Measurements from ENCODE around the gene NFKBIE. TPM values are rescaled to one million over a fixed set of nuclear protein-coding genes. Genes with fewer than 3 reads are reported as not detected.

Gene NFKBIE
- total and polyA plus RNA-seq, 12 donors, result 1.5 to 8.7 (median 3.6) TPM

DNA sequence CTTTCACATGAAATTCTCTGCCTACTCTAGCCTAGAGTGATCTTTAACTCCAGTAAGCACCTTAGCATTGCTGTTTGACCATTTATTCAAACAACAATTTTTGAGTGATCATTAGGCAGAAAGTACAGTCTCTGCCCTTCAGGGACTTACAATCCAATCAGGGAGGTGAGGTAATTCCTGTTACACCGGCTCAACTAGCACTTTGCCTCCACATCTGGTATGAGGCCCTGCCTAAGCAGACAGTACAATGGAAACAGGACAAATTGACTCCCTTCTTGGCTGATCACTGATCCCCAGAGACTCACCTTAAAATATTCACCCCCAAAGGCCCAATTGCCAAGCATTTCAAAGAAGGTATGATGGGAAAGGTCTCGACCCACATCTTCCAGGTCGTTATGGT lies 46.4 kb upstream of the NFKBIE start:
- no peak overlapping the region for H3K27ac ChIP-seq

GRCh38 chr6:44311304-44311703 lies 46.0 kb upstream of the NFKBIE start:
- DNase-seq (no peak), ATAC-seq (no peak)
- H3K4me1 ChIP-seq, result peaks cover 0 to 30% (median 13%) of the 10 kb centered on the region in 9 donors
- TF ChIP-seq, protein P1, sequence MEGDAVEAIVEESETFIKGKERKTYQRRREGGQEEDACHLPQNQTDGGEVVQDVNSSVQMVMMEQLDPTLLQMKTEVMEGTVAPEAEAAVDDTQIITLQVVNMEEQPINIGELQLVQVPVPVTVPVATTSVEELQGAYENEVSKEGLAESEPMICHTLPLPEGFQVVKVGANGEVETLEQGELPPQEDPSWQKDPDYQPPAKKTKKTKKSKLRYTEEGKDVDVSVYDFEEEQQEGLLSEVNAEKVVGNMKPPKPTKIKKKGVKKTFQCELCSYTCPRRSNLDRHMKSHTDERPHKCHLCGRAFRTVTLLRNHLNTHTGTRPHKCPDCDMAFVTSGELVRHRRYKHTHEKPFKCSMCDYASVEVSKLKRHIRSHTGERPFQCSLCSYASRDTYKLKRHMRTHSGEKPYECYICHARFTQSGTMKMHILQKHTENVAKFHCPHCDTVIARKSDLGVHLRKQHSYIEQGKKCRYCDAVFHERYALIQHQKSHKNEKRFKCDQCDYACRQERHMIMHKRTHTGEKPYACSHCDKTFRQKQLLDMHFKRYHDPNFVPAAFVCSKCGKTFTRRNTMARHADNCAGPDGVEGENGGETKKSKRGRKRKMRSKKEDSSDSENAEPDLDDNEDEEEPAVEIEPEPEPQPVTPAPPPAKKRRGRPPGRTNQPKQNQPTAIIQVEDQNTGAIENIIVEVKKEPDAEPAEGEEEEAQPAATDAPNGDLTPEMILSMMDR (IDR thresholded peaks at IDR 0.05), result no peak
- H3K4me3 ChIP-seq, result no peak overlapping the region
- intact Hi-C loops (cut with DNase I), result loop anchor here in 1 of 10 donors (5.0 kb wide), 1 partner anchor 44 kb away; the partner anchor contains the start of gene NFKBIE
- 65 to 97% methylated on average over 2 of the region's 2 CpGs for WGBS, 2 donors
- H3K27me3 ChIP-seq, result no peaks in the 10 kb centered on the region
- H3K27ac ChIP-seq, result no peak overlapping the region
- H3K36me3 ChIP-seq, result peaks cover 0 to 57% (median 38%) of the 10 kb centered on the region in 9 donors
- no peaks in the 10 kb centered on the region for H3K9me3 ChIP-seq

More for the DNA sequence above, 46.4 kb upstream of the NFKBIE start:
- ATAC-seq, result no peak
- intact Hi-C loops (cut with DNase I), result loop anchor here in 1 of 10 donors (5.0 kb wide), 1 partner anchor 44 kb away; the partner anchor contains the start of gene NFKBIE
- WGBS, 2 donors, result 63 to 82% methylated on average over 3 of the region's 3 CpGs
- Histone ChIP-seq H3K36me3 (peaks cover 0 to 53% (median 35%) of the 10 kb centered on the region in 9 donors), H3K4me3 (peak overlapping the region in 2 of 10 donors; percentile 81 to 96), H3K9me3 (no peaks in the 10 kb centered on the region), H3K27me3 (no peaks in the 10 kb centered on the region), H3K4me1 (peaks cover 0 to 30% (median 13%) of the 10 kb centered on the region in 9 donors)
- TF ChIP-seq, protein P1 (IDR thresholded peaks at IDR 0.05), result no peak
- no peak for DNase-seq

- no peak for ATAC-seq
- Histone ChIP-seq H3K27ac (no peak overlapping the region), H3K27me3 (no peaks in the 10 kb centered on the region), H3K9me3 (no peaks in the 10 kb centered on the region), H3K4me1 (peaks cover 0 to 30% (median 13%) of the 10 kb centered on the region in 9 donors), H3K36me3 (peaks cover 0 to 68% (median 47%) of the 10 kb centered on the region in 9 donors), H3K4me3 (no peak overlapping the region)
- WGBS, 2 donors, result 95 to 100% methylated on average over 3 of the region's 3 CpGs
- no peak for DNase-seq
- intact Hi-C loops (cut with DNase I), result loop anchor here in 1 of 10 donors (5.0 kb wide), 1 partner anchor 43 kb away; the partner anchor contains the start of gene NFKBIE
- TF ChIP-seq, protein P1 (IDR thresholded peaks at IDR 0.05), result no peak
Measured at GRCh38 chr6:44310241-44310640, 44.9 kb upstream of the NFKBIE start.

DNA sequence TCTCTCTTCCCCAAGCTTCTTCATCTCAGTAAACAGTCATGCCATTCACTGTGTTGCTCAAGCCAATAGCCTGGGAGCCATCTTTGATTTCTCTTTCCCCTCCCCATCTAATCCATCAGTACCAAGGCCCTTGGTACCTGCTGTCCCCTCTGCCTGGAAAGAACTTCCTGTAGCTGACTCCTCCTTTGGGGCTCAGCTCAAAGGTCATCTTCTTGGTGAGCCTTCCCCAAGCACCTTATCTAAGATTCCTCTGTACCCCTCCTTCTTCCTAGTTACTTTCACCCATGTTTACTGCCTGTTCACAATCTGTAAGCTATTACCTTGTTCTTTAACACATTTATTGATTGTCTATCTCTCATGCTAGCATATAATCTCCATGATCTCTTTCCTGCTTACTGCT lies 44.3 kb upstream of the NFKBIE start:
- DNase-seq, result no peak
- no peak for ATAC-seq
- Histone ChIP-seq H3K27me3 (no peaks in the 10 kb centered on the region), H3K27ac (peak overlapping the region in 2 of 10 donors; percentile 51 to 63), H3K36me3 (peaks cover 0 to 74% (median 52%) of the 10 kb centered on the region in 9 donors), H3K4me1 (peaks cover 0 to 30% (median 13%) of the 10 kb centered on the region in 9 donors), H3K4me3 (no peak overlapping the region), H3K9me3 (no peaks in the 10 kb centered on the region)
- TF ChIP-seq, protein P1 (IDR thresholded peaks at IDR 0.05), result no peak
- intact Hi-C loops (cut with DNase I), result loop anchor here in 2 of 10 donors (5.0 kb wide), 1 partner anchor 42 kb away; the partner anchor contains the start of gene NFKBIE (in 2 of the 2)

Measured in heart right ventricle (tissue), 16 donors.